ENCODE results near the gene SNX9. TPM values are rescaled to one million over a fixed set of nuclear protein-coding genes. Genes with fewer than 3 reads are reported as not detected.

The SNX9 gene
- total RNA-seq, 1 experiment from 2014 or later, result 27.4 TPM

DNA sequence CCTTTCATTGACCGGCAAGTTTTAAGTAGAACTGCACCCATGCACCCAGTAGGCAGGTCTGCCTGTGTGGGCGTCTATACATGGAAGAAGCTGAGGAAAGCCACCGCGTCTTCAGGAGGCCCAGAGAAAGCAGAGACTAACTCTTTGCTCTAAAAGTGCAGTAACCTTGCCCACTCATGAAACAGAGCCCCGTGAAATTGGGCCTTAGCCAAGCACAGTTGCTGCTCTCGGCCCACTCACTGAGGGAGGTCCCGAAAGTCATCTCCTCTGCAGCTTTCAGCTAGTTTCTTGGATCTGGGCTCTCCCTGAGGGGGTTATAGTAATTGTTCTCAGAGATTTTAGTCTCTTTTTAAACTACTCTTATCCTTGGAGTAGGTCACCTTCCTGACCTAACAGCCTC, 84.6 kb downstream of the SNX9 start:
- no peaks in the 10 kb centered on the region for H3K9me3 Mint-ChIP-seq (ENCODE audit: unreplicated experiment)
- no peak for DNase-seq
- ChIA-PET CTCF (no interaction called here), POLR2A (no interaction called here)
- no peaks in the 10 kb centered on the region for H3K27me3 ChIP-seq (replicated peaks; ENCODE audit: control insufficient read depth, insufficient read depth, low read length)
- H3K4me3 Mint-ChIP-seq (ENCODE audit: unreplicated experiment), result no peak overlapping the region
- no peak overlapping the region for H3K4me3 ChIP-seq (ENCODE audit: low read depth, low read length)
- H3K36me3 ChIP-seq (ENCODE audit: control insufficient read depth, insufficient read depth, low read length), result no peaks in the 10 kb centered on the region
- intact Hi-C loops (cut with micrococcal nuclease; ENCODE audit: unreplicated experiment), result no loop called here
- peaks cover 54% of the 10 kb centered on the region for H3K36me3 Mint-ChIP-seq (ENCODE audit: insufficient read depth, unreplicated experiment)
- BruUV-seq (replicated peaks), result no TSS peak
- no peaks in the 10 kb centered on the region for H3K27me3 Mint-ChIP-seq (ENCODE audit: insufficient read depth, unreplicated experiment)
- no peak overlapping the region for H3K27ac Mint-ChIP-seq (ENCODE audit: unreplicated experiment)
- no peak for TF ChIP-seq CTCF (IDR thresholded peaks at IDR 0.05; ENCODE audit: insufficient read depth in 1 of 2, low read depth in 1 of 2, low read length in 1 of 2, severe bottlenecking in 1 of 2, unreplicated experiment in 1 of 2)
- H3K9me3 ChIP-seq, result no peaks in the 10 kb centered on the region
- no peaks in the 10 kb centered on the region for H3K4me1 Mint-ChIP-seq (ENCODE audit: low read depth, unreplicated experiment)
- H3K4me1 ChIP-seq, result no peaks in the 10 kb centered on the region

GRCh38 chr6:157908369-157909281, 85.6 kb downstream of the SNX9 start:
- H3K27ac Mint-ChIP-seq (ENCODE audit: unreplicated experiment), result no peak overlapping the region
- BruUV-seq (replicated peaks), result no TSS peak
- H3K27me3 Mint-ChIP-seq (ENCODE audit: insufficient read depth, unreplicated experiment), result no peaks in the 10 kb centered on the region
- H3K36me3 Mint-ChIP-seq (ENCODE audit: insufficient read depth, unreplicated experiment), result peaks cover 50% of the 10 kb centered on the region
- intact Hi-C loops (cut with micrococcal nuclease; ENCODE audit: unreplicated experiment), result no loop called here
- H3K4me3 Mint-ChIP-seq (ENCODE audit: unreplicated experiment), result no peak overlapping the region
- H3K4me1 ChIP-seq, result no peaks in the 10 kb centered on the region
- ChIA-PET POLR2A (no interaction called here), CTCF (no interaction called here)
- H3K4me3 ChIP-seq (ENCODE audit: low read depth, low read length), result no peak overlapping the region
- H3K27me3 ChIP-seq (replicated peaks; ENCODE audit: control insufficient read depth, insufficient read depth, low read length), result no peaks in the 10 kb centered on the region
- no peak for TF ChIP-seq CTCF (IDR thresholded peaks at IDR 0.05; ENCODE audit: insufficient read depth in 1 of 2, low read depth in 1 of 2, low read length in 1 of 2, severe bottlenecking in 1 of 2, unreplicated experiment in 1 of 2)
- DNase-seq, result no peak
- no peaks in the 10 kb centered on the region for H3K9me3 Mint-ChIP-seq (ENCODE audit: unreplicated experiment)
- no peaks in the 10 kb centered on the region for H3K36me3 ChIP-seq (ENCODE audit: control insufficient read depth, insufficient read depth, low read length)
- H3K9me3 ChIP-seq, result no peaks in the 10 kb centered on the region
- no peaks in the 10 kb centered on the region for H3K4me1 Mint-ChIP-seq (ENCODE audit: low read depth, unreplicated experiment)

- Histone ChIP-seq H3K4me1 (no peaks in the 10 kb centered on the region), H3K36me3 (ENCODE audit: control insufficient read depth, insufficient read depth, low read length) (no peaks in the 10 kb centered on the region), H3K9me3 (no peaks in the 10 kb centered on the region), H3K27me3 (replicated peaks; ENCODE audit: control insufficient read depth, insufficient read depth, low read length) (no peaks in the 10 kb centered on the region), H3K4me3 (ENCODE audit: low read depth, low read length) (no peak overlapping the region)
- no peak for DNase-seq
- intact Hi-C loops (cut with micrococcal nuclease; ENCODE audit: unreplicated experiment), result no loop called here
- BruUV-seq (replicated peaks), result no TSS peak
- Mint-ChIP-seq H3K4me3 (ENCODE audit: unreplicated experiment) (no peak overlapping the region), H3K4me1 (ENCODE audit: low read depth, unreplicated experiment) (no peaks in the 10 kb centered on the region), H3K27ac (ENCODE audit: unreplicated experiment) (no peak overlapping the region), H3K9me3 (ENCODE audit: unreplicated experiment) (no peaks in the 10 kb centered on the region), H3K36me3 (ENCODE audit: insufficient read depth, unreplicated experiment) (peaks cover 54% of the 10 kb centered on the region), H3K27me3 (ENCODE audit: insufficient read depth, unreplicated experiment) (no peaks in the 10 kb centered on the region)
- no peak for TF ChIP-seq CTCF (IDR thresholded peaks at IDR 0.05; ENCODE audit: insufficient read depth in 1 of 2, low read depth in 1 of 2, low read length in 1 of 2, severe bottlenecking in 1 of 2, unreplicated experiment in 1 of 2)
- POLR2A ChIA-PET, result no interaction called here
- CTCF ChIA-PET, result no interaction called here
Observed at GRCh38 chr6:157909282-157909664, 86.2 kb downstream of the SNX9 start.

Data from Caco-2 (cell line).